Stimulated activated naive CD8-positive, alpha-beta T cell treated with anti-CD3 and anti-CD28 coated beads, Interleukin-15, Interleukin-2, amounts not matched to agents 100 ng/mL and 50 ng/mL, for 24 hours (primary cell): ENCODE results near the gene LHX1.

ENCODE experiments used
- H3K27ac Mint-ChIP-seq: one replicate; pipeline ENCODE4 v1.8.0; 2021; ENCODE audit warnings: mild to moderate bottlenecking, mixed read lengths
- H3K27me3 Mint-ChIP-seq: one replicate; pipeline ENCODE4 v1.8.0; 2021; ENCODE audit warnings: mixed read lengths
- H3K36me3 Mint-ChIP-seq: one replicate; pipeline ENCODE4 v1.8.0; 2021; ENCODE audit warnings: low read depth, mixed read lengths
- H3K4me1 Mint-ChIP-seq: one replicate; pipeline ENCODE4 v1.8.0; 2021; ENCODE audit warnings: low read depth, mixed read lengths
- H3K4me3 Mint-ChIP-seq: one replicate; pipeline ENCODE4 v1.8.0; 2021; ENCODE audit warnings: mild to moderate bottlenecking, mixed read lengths
- H3K9me3 Mint-ChIP-seq: one replicate; pipeline ENCODE4 v1.8.0; 2021; ENCODE audit warnings: mixed read lengths

The LHX1 gene

DNA sequence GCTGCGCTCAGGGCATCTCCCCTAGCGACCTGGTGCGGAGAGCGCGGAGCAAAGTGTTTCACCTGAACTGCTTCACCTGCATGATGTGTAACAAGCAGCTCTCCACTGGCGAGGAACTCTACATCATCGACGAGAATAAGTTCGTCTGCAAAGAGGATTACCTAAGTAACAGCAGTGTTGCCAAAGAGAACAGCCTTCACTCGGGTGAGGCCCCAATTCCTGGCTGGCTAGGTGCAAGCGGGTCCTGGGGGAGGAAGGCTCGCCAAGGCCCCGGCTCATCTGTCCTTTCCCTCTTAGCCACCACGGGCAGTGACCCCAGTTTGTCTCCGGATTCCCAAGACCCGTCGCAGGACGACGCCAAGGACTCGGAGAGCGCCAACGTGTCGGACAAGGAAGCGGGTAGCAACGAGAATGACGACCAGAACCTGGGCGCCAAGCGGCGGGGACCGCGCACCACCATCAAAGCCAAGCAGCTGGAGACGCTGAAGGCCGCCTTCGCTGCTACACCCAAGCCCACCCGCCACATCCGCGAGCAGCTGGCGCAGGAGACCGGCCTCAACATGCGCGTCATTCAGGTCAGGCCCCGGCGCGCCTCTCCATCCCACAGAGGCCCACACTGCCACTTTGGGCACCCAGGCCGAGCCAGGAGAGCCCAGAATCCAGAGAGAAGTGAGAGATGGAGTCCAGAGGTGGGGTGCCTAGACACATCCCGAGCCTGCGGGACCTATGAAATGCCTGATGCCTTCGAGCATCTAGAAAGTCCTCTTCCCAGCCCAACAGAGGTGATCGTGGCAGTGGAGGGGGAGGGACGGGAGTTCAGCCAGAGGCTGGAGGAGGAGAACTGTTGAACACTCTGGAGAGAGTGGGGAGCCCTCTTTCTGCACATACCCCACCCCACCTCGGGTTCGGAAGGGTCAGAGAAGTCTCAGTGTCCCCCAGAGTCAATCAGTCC, 3.3 kb downstream of the LHX1 start:
- no peaks in the 10 kb centered on the region for H3K36me3 Mint-ChIP-seq
- no peak overlapping the region for H3K4me3 Mint-ChIP-seq
- H3K27ac Mint-ChIP-seq = no peak overlapping the region
- H3K4me1 Mint-ChIP-seq = peaks cover 55% of the 10 kb centered on the region
- peaks cover 79% of the 10 kb centered on the region for H3K27me3 Mint-ChIP-seq
- no peaks in the 10 kb centered on the region for H3K9me3 Mint-ChIP-seq

DNA sequence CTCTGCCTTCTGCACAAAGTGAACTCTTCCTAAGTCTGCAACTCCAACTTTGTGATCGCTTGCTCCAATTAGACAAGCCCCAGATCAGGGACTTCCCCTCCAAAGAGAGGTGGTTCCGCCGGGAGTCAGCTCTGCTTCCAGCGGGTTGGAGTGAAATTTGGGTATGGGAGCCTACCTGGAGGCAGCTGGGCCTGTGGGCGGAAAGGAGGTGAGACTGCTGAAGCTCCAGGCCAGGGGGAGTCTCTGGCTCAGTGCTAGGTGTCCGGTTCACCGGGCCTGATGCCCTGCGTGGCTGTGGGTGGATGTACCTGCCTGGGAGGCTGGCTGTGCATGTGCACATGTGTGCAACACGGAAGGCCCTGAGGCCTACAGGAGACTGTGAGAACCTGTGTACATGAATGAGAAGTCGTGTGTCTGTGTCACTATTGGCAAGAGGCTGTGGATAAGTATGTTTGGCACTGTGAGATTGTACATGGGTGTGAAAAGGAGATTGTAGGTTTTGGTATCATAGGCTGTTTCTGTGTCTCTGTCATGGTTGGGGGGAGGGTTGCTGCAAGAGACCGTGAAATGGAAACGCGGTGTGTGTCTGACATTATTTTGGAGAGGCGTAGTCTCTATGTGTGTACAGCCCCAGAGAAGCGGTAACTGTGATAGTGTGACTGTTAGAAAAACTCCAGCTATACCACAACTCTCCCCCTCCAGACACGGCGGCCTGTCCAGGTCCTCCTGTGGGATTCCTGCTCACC, 4.2 kb downstream of the LHX1 start:
- peaks cover 76% of the 10 kb centered on the region for H3K27me3 Mint-ChIP-seq
- H3K36me3 Mint-ChIP-seq = no peaks in the 10 kb centered on the region
- peaks cover 46% of the 10 kb centered on the region for H3K4me1 Mint-ChIP-seq
- H3K9me3 Mint-ChIP-seq = no peaks in the 10 kb centered on the region
- H3K4me3 Mint-ChIP-seq = peak overlapping the region; percentile 1
- no peak overlapping the region for H3K27ac Mint-ChIP-seq

DNA sequence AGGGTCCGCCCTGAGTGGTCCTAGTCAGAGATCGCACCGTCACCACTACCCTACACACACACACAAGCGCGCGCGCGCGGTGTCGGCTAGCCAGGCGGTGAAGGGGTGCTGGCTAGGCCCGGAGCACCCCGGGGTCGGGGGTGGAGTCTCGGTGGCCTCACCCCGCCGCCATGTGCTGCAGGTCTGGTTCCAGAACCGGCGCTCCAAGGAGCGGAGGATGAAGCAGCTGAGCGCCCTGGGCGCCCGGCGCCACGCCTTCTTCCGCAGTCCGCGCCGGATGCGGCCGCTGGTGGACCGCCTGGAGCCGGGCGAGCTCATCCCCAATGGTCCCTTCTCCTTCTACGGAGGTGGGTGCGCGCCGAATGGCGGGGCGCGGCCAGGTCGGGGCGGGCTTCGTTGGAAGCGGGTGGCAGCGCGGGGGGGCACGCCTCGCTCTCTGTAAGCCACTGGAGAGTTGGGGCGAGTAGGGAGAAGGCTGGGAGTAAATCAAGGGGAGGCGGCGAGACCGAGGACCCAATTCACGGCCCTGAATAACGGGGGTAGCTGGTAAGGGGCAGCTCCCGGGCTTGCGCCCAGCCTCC, 4.8 kb downstream of the LHX1 start:
- no peaks in the 10 kb centered on the region for H3K9me3 Mint-ChIP-seq
- H3K4me1 Mint-ChIP-seq = peaks cover 39% of the 10 kb centered on the region
- no peak overlapping the region for H3K27ac Mint-ChIP-seq
- H3K4me3 Mint-ChIP-seq = no peak overlapping the region
- peaks cover 78% of the 10 kb centered on the region for H3K27me3 Mint-ChIP-seq
- no peaks in the 10 kb centered on the region for H3K36me3 Mint-ChIP-seq

DNA sequence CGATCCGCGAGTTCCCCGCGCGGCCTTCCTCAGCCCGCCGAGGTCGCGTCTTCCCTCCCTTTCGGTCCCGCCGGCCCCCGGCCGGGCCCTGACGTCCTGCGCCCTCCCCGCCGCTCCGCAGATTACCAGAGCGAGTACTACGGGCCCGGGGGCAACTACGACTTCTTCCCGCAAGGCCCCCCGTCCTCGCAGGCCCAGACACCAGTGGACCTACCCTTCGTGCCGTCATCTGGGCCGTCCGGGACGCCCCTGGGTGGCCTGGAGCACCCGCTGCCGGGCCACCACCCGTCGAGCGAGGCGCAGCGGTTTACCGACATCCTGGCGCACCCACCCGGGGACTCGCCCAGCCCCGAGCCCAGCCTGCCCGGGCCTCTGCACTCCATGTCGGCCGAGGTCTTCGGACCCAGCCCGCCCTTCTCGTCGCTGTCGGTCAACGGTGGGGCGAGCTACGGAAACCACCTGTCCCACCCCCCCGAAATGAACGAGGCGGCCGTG, 5.4 kb downstream of the LHX1 start:
- Mint-ChIP-seq H3K27me3 (peaks cover 78% of the 10 kb centered on the region), H3K4me3 (no peak overlapping the region), H3K36me3 (no peaks in the 10 kb centered on the region), H3K4me1 (peaks cover 34% of the 10 kb centered on the region), H3K27ac (no peak overlapping the region), H3K9me3 (no peaks in the 10 kb centered on the region)

GRCh38 chr17:36943250-36944191, 6.2 kb downstream of the LHX1 start:
- Mint-ChIP-seq H3K4me3 (no peak overlapping the region), H3K36me3 (no peaks in the 10 kb centered on the region), H3K9me3 (no peaks in the 10 kb centered on the region), H3K27me3 (peaks cover 71% of the 10 kb centered on the region), H3K27ac (peak overlapping the region; percentile 19), H3K4me1 (peaks cover 33% of the 10 kb centered on the region)

DNA sequence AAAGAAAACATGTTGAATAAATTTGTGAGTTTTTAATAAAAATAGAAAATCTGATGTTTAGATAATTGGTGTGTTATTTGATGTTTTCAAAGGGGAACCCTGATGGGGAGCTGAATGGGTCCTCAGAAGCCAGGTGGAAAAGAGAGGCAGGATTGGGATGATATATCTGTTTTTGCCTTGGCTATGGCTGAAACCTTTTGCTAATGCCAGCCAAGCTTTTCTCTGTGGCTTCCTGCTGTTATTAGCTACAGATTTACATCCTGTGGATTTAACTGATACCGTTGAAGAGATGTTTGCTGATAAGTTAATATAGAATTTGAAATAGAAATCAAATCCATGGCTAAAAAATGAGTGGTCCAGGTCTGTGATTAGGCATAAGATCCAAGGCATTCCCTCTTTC, 7.3 kb downstream of the LHX1 start:
- H3K27me3 Mint-ChIP-seq = peaks cover 63% of the 10 kb centered on the region
- H3K4me3 Mint-ChIP-seq = no peak overlapping the region

DNA sequence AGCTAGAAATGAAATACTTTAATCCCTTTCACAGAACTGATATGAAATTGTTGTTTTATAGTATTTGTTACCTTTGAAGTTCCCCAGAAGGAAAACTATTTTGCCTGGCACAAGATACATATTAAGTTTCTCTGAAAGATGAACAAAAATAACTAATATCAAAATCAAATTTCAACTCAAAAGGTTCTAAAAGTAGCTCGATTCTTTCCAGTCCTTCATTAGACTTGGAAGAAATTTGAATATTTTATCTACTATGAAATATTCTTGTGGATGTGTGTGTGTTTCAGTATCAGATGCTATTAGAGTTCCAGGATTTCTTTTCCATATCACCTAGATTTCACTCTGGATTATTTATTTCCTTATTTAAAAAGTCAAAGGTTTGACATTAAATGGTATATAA, 7.9 kb downstream of the LHX1 start:
- Mint-ChIP-seq H3K27ac (no peak overlapping the region), H3K4me3 (no peak overlapping the region), H3K36me3 (peaks cover 10% of the 10 kb centered on the region), H3K4me1 (peaks cover 34% of the 10 kb centered on the region), H3K27me3 (peaks cover 58% of the 10 kb centered on the region), H3K9me3 (no peaks in the 10 kb centered on the region)

More for the DNA sequence above, 7.3 kb downstream of the LHX1 start:
- H3K27ac Mint-ChIP-seq = no peak overlapping the region
- H3K9me3 Mint-ChIP-seq = no peaks in the 10 kb centered on the region
- H3K36me3 Mint-ChIP-seq = peaks cover 4% of the 10 kb centered on the region
- peaks cover 32% of the 10 kb centered on the region for H3K4me1 Mint-ChIP-seq

DNA sequence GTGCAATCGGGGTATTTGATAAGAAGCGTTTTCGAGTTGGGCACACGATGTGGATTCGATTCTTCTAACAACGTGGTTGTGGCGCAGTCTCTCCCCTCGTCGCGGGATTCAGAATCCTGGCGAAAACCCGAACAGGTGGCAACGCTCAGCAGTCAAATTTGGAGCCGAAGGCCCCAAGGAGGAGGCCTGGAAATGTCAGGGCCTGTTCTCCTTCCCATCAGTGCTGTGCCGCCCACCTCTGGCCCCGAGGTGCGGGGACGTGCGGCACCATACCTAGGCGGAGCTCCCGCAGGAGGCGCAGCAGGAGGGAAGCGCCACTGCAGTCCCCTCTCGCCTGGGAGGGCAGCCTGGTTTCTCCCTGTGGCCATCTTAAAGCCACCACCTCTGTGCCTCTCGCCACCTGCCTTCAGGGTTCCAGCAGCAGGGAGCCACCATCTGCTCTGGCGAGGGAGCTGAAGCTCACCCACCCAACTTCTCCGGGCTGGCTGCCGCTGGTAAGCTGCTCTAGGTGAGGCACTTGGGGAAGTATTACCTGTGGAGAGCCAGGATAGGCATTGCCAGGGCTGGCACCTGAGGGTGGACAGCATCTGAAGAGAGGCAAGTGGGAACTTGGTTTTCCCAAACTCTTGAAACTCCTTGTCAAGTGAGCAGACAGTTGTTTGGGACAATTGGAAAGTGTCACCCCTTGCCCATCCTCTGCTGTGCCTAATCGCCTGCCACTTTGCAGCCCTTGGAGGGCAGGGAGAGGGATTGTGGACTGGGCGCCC, 8.9 kb downstream of the LHX1 start:
- Mint-ChIP-seq H3K4me3 (no peak overlapping the region), H3K4me1 (peaks cover 40% of the 10 kb centered on the region), H3K27me3 (peaks cover 48% of the 10 kb centered on the region), H3K36me3 (peaks cover 19% of the 10 kb centered on the region), H3K9me3 (no peaks in the 10 kb centered on the region), H3K27ac (no peak overlapping the region)

GRCh38 chr17:36946726-36947091, 9.4 kb downstream of the LHX1 start:
- Mint-ChIP-seq H3K9me3 (no peaks in the 10 kb centered on the region), H3K4me1 (peaks cover 42% of the 10 kb centered on the region), H3K27ac (no peak overlapping the region), H3K36me3 (peaks cover 24% of the 10 kb centered on the region), H3K27me3 (peaks cover 43% of the 10 kb centered on the region), H3K4me3 (no peak overlapping the region)

- peaks cover 55% of the 10 kb centered on the region for H3K4me1 Mint-ChIP-seq
- H3K9me3 Mint-ChIP-seq = no peaks in the 10 kb centered on the region
Observed at GRCh38 chr17:36947922-36948716, 10.8 kb downstream of the LHX1 start.

GRCh38 chr17:36948717-36949460, 11.6 kb downstream of the LHX1 start, which contains the start of gene AATF:
Gene AATF, plus strand, starts transcription at chr17:36948954. Its CDS starts 172 bp downstream, at chr17:36949126.
- Mint-ChIP-seq H3K9me3 (no peaks in the 10 kb centered on the region), H3K36me3 (peaks cover 45% of the 10 kb centered on the region), H3K4me3 (peak within 1 kb of the TSS; percentile 92), H3K4me1 (peaks cover 50% of the 10 kb centered on the region), H3K27me3 (peaks cover 34% of the 10 kb centered on the region), H3K27ac (peak within 1 kb of the TSS; percentile 84)

More at GRCh38 chr17:36947922-36948716, 10.8 kb downstream of the LHX1 start:
- Mint-ChIP-seq H3K27me3 (peaks cover 41% of the 10 kb centered on the region), H3K36me3 (peaks cover 39% of the 10 kb centered on the region), H3K4me3 (peak overlapping the region; percentile 92), H3K27ac (peak overlapping the region; percentile 84)

- peak overlapping the region; percentile 77 for H3K27ac Mint-ChIP-seq
- peaks cover 51% of the 10 kb centered on the region for H3K36me3 Mint-ChIP-seq
- H3K9me3 Mint-ChIP-seq = no peaks in the 10 kb centered on the region
- peaks cover 29% of the 10 kb centered on the region for H3K27me3 Mint-ChIP-seq
- H3K4me1 Mint-ChIP-seq = peaks cover 50% of the 10 kb centered on the region
- H3K4me3 Mint-ChIP-seq = peak overlapping the region; percentile 92
Observed at GRCh38 chr17:36949461-36949927, 12.2 kb downstream of the LHX1 start.
